ENCODE data around the gene IL7R.

GRCh38 chr5:35822511-35822910, 34.2 kb upstream of the IL7R start:
- no peak for TF ChIP-seq CTCF (tag by site-specific recombination; IDR thresholded peaks at IDR 0.05)
- TF ChIP-seq ZNF350 (tag by site-specific recombination; IDR thresholded peaks at IDR 0.05): no peak
- TF ChIP-seq ZNF10 (tag by site-specific recombination; IDR thresholded peaks at IDR 0.05): no peak
- TF ChIP-seq KLF9 (tag by site-specific recombination; IDR thresholded peaks at IDR 0.05; ENCODE audit: low read depth): no peak
- TF ChIP-seq TSHZ1 (tag by site-specific recombination; IDR thresholded peaks at IDR 0.05; ENCODE audit: borderline replicate concordance): no peak
- no peak for TF ChIP-seq KLF10 (tag by site-specific recombination; IDR thresholded peaks at IDR 0.05)
- TF ChIP-seq ZNF629 (tag by site-specific recombination; IDR thresholded peaks at IDR 0.05): no peak
- no peak for TF ChIP-seq ZNF274 (IDR thresholded peaks at IDR 0.05; ENCODE audit: low read length)
- TF ChIP-seq ZNF274 (tag by site-specific recombination; IDR thresholded peaks at IDR 0.05; ENCODE audit: borderline replicate concordance): no peak

Measured in HEK293 (cell line).